Left renal cortex interstitium (tissue), 4 donors: ENCODE measurements around the gene SLC50A1. TPM values are rescaled to one million over a fixed set of nuclear protein-coding genes. Genes with fewer than 3 reads are reported as not detected.
A peak's percentile ranks its signal among the peaks of the same experiment; 100 is the strongest.
"Not testable (repeated sequence)": the region's sequence is repeated elsewhere in the genome, so short reads cannot be mapped to it uniquely, and the experiment has no call there.

Source experiments
- DNase-seq, 4 donors: peaks; one replicate each; pipeline ENCODE4 v3.0.0-alpha.2; 2013; ENCODE audit warnings: low read depth in 4 of 4, low spot score in 2 of 4, missing footprints in 1 of 4
- polyA plus RNA-seq, 4 donors: library from polyadenylated mRNA; unstranded; fragments of 120-200 nt; gene quantifications; one replicate each; pipeline ENCODE4 v1.2.1, GENCODE V29; 2013; ENCODE audit not compliant: insufficient read length in 4 of 4

The SLC50A1 gene
- polyA plus RNA-seq, 4 donors = 51.5 to 61.1 (median 55.4) TPM

DNA sequence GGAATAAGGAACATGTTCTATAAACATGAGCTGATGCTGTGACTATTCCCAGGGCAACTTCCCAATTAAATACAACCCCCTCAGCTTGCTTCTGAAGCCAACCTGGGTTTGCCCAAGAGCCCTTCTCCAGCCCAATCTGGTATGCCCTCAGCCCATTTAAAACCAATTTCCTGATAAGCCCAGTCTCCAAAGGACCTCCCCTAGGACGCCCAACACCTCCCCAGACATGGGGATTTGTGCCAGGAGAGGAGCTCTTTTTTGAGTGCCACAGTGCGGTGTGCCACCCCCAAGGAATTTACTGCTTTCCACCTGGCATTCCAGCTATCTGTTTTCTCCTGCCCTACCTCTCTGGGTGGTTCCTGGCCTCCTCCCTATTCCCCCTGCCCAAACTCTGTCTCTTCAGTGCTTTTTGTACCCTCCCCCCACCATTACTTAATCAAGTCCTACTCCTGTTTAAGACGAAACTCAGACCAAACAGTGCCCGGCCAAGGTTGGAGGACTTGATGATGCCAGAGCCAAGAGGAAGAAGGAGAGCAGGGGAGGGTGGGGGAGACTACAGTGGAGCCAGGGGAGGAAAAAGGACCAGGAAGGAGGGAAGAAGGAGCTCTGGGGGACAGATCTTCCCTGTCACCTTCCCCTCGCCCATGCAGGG, 19.4 kb upstream of the SLC50A1 start:
- DNase-seq = no peak

DNA sequence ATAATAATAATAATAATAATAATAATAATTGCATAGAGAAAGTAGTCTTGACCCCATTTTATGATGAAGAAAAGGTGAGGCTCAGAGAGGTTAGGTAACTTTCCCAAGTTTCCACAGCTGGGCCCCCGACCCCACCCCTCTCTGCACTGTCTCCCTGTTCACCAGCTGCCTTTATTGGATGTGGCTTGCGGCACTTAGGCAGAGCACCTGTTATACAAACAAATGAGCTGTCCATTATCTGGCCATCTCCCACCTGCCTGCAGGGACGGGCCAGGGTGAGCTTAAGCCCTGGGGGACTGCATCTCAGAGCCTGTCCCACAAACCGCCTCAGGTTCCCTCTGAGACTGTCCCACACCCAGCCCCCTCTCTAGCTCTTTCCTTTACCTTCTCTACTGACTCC, 18.0 kb upstream of the SLC50A1 start:
- DNase-seq = no peak

- not testable (repeated sequence) for DNase-seq
Observed at GRCh38 chr1:155118090-155118489, 17.6 kb upstream of the SLC50A1 start.

- no peak for DNase-seq
Observed at GRCh38 chr1:155120253-155120652, 15.4 kb upstream of the SLC50A1 start.

- DNase-seq = no peak
Observed at GRCh38 chr1:155121249-155121648, 14.4 kb upstream of the SLC50A1 start.

GRCh38 chr1:155122308-155122707, 13.3 kb upstream of the SLC50A1 start:
- no peak for DNase-seq

GRCh38 chr1:155123801-155124200, 11.9 kb upstream of the SLC50A1 start:
- DNase-seq = no peak

GRCh38 chr1:155124503-155125463, 10.9 kb upstream of the SLC50A1 start:
- no peak for DNase-seq

GRCh38 chr1:155125511-155125945, 10.1 kb upstream of the SLC50A1 start:
- DNase-seq = no peak

- DNase-seq = no peak
Observed at GRCh38 chr1:155125946-155126555, 9.6 kb upstream of the SLC50A1 start.

- peak in 1 of 4 donors; percentile 37 for DNase-seq
Observed at GRCh38 chr1:155126556-155127104, 9.0 kb upstream of the SLC50A1 start.

- peak in 1 of 4 donors; percentile 40 for DNase-seq
Observed at GRCh38 chr1:155127105-155127966, 8.3 kb upstream of the SLC50A1 start, which contains the start of gene EFNA1. Gene EFNA1, plus strand, starts transcription at chr1:155127876. Its CDS starts 102 bp downstream, at chr1:155127978.

- no peak for DNase-seq
Observed at GRCh38 chr1:155127967-155128754, 7.5 kb upstream of the SLC50A1 start.

DNA sequence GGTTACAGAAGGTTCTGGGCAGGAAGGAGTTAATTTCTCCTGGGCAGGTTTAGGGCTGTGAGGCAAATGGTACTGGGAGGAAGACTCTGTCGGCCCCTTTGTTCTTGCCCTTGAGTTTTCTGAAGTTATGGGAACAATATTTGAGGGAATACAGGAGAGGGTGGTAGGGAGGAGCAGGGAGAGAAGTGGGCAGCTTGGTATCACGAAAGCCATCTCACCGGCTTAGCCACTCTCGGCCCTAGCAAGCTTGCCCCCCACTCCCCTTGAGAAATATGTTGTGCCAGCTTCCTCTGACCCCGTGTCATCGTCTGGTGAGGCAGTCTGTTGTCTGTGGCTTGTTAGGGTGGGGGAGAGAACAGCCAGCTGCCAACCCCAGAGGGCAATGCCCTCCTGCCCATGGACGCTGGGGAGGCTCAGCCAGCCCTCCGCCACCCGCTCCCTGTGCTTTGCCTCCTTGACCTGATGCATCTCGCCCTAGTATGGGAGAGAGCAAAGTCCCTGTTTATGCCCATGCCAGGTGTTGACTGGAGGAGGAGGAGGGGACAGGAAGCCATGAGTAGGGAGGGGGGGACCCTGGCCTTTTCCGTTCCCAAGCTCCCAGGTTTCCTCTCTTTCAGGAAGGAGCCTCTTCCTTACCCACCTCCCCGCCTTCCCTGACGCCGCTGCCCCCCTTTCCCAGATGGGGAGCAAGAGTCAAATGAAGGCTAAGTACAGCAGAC, 6.7 kb upstream of the SLC50A1 start:
- DNase-seq = no peak

- DNase-seq = no peak
Observed at GRCh38 chr1:155130272-155131006, 5.2 kb upstream of the SLC50A1 start.

DNA sequence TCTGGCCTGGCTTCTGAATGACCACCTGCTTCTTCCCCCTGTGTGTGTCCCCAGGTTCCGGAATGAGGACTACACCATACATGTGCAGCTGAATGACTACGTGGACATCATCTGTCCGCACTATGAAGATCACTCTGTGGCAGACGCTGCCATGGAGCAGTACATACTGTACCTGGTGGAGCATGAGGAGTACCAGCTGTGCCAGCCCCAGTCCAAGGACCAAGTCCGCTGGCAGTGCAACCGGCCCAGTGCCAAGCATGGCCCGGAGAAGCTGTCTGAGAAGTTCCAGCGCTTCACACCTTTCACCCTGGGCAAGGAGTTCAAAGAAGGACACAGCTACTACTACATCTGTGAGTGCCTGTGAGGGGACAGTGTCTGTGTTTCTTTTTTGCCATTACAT, 4.4 kb upstream of the SLC50A1 start:
- DNase-seq = no peak

GRCh38 chr1:155131856-155132255, 3.8 kb upstream of the SLC50A1 start:
- DNase-seq = no peak

DNA sequence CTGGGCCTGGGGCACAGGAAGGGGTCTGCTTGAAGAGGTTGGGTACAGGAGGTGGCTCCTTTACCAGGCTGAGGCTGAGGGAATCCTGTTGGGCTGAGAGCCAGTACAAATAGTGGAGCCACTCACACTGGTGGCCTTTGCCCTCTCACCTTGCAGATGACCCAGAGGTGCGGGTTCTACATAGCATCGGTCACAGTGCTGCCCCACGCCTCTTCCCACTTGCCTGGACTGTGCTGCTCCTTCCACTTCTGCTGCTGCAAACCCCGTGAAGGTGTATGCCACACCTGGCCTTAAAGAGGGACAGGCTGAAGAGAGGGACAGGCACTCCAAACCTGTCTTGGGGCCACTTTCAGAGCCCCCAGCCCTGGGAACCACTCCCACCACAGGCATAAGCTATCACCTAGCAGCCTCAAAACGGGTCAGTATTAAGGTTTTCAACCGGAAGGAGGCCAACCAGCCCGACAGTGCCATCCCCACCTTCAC, 1.8 kb upstream of the SLC50A1 start:
- no peak for DNase-seq
